Smooth muscle cell (in vitro differentiated cells): ENCODE data around the gene DLX4. TPM values are rescaled to one million over a fixed set of nuclear protein-coding genes. Genes with fewer than 3 reads are reported as not detected.

Experiments
- DNase-seq: peaks from one replicate; lab custom pipeline; 2025; ENCODE audit not compliant: unreplicated experiment; lab: John Stamatoyannopoulos, UW
- H2AFZ ChIP-seq: fragments of 200-600 bp; sonication (generic); 2 replicates; pipeline ENCODE4 v1.6.0; 2016; ENCODE audit warnings: antibody characterized with exemption, low read depth, mild to moderate bottlenecking
- H3F3A ChIP-seq: fragments of 200-600 bp; sonication (generic); 2 replicates; pipeline ENCODE4 v1.6.0; 2017; ENCODE audit warnings: antibody characterized with exemption, low read depth
- H3K27ac ChIP-seq: fragments of 200-600 bp; sonication (generic); 2 replicates; pipeline ENCODE4 v1.5.1; 2016; ENCODE audit warnings: low read depth, mild to moderate bottlenecking
- H3K27me3 ChIP-seq: fragments of 200-600 bp; sonication (generic); 2 replicates; pipeline ENCODE4 v1.6.1; 2016; ENCODE audit warnings: low read depth, mild to moderate bottlenecking
- H3K36me3 ChIP-seq: fragments of 200-600 bp; sonication (generic); 2 replicates; pipeline ENCODE4 v1.5.1; 2016; ENCODE audit warnings: low read depth
- H3K4me1 ChIP-seq: fragments of 200-600 bp; sonication (generic); 2 replicates; pipeline ENCODE4 v1.5.1; 2016; ENCODE audit warnings: low read depth
- H3K4me2 ChIP-seq: fragments of 200-600 bp; sonication (generic); 2 replicates; pipeline ENCODE4 v1.6.0; 2016; ENCODE audit warnings: mild to moderate bottlenecking
- H3K4me3 ChIP-seq: fragments of 200-600 bp; sonication (generic); 2 replicates; pipeline ENCODE4 v1.5.1; 2016; ENCODE audit warnings: mild to moderate bottlenecking
- H3K79me2 ChIP-seq: fragments of 200-600 bp; sonication (generic); 2 replicates; pipeline ENCODE4 v1.6.0; 2016; ENCODE audit warnings: low read depth, mild to moderate bottlenecking
- H3K9ac ChIP-seq: fragments of 200-600 bp; sonication (generic); 2 replicates; pipeline ENCODE4 v1.6.0; 2016; ENCODE audit warnings: low read depth
- H3K9me3 ChIP-seq: fragments of 200-600 bp; sonication (generic); replicated peaks from 2 replicates; pipeline ENCODE4 v1.5.1; 2016; ENCODE audit warnings: low read depth
- H4K20me1 ChIP-seq: fragments of 200-600 bp; sonication (generic); 2 replicates; pipeline ENCODE4 v1.6.0; 2016; ENCODE audit warnings: low read depth
- CTCF ChIP-seq: fragments of 200-600 bp; sonication (generic); IDR thresholded peaks from 2 replicates; pipeline ENCODE4 v1.5.1; 2017; ENCODE audit warnings: borderline replicate concordance, mild to moderate bottlenecking, antibody characterized with exemption; ENCODE audit not compliant: insufficient read depth, poor library complexity, severe bottlenecking
- WGBS: methylation state at CpG from one replicate; pipeline ENCODE4 v1.1.7; 2016; ENCODE audit warnings: low lambda C conversion rate; 5-methylcytosine and 5-hydroxymethylcytosine counted together
- polyA plus RNA-seq: library from polyadenylated mRNA; unstranded; fragments of >200 nt; fragmentation: Nextera tagmentation; extraction: Ambion mirVana; gene quantifications from 2 replicates; pipeline ENCODE4 v1.2.1, GENCODE V29; 2016
- total RNA-seq: library from RNA; depleted of rRNA; stranded (reverse); fragments of >200 nt; gene quantifications from 2 replicates; pipeline ENCODE4 v1.2.3, GENCODE V29; 2014

Gene DLX4
- total and polyA plus RNA-seq, 2 experiments from 2014 or later, result 0.19 TPM; not detected in 1

DNA sequence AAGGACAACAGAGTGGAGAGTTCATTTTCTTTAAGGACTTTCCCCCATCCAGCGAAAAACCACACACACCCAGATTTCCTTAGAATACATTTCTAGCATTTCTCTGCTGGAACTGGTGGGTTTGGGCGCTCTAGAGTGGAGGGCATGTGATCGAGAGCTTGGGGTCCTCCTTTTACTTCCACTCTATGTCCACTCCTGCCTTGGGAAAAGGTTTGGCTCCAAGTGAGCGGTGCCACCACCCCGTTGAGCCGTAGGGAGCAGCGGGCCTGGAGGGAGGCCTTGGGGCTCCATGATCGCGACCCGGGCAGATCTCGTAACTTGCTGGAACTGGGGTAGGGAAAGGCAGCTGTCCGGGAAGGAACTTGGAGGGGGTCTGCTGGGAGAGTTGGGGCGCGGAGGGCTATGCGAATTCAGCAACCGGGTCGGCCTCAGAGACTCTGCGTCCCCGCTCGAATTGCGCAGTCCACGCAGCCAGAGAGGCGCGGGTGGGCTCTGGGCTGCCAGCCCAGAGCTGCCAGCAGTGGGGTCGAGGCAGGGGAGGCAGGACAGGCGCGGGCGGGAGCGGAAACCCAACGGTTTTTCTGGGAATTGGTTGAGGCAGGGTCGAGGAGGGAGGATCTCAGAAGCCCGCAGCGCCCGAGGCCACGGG is 2.3 kb downstream of the DLX4 start:
- H2AFZ ChIP-seq, result no peak overlapping the region
- WGBS, result 14% methylated on average over 34 of the region's 35 CpGs
- H3K4me2 ChIP-seq, result peak overlapping the region; percentile 86

DNA sequence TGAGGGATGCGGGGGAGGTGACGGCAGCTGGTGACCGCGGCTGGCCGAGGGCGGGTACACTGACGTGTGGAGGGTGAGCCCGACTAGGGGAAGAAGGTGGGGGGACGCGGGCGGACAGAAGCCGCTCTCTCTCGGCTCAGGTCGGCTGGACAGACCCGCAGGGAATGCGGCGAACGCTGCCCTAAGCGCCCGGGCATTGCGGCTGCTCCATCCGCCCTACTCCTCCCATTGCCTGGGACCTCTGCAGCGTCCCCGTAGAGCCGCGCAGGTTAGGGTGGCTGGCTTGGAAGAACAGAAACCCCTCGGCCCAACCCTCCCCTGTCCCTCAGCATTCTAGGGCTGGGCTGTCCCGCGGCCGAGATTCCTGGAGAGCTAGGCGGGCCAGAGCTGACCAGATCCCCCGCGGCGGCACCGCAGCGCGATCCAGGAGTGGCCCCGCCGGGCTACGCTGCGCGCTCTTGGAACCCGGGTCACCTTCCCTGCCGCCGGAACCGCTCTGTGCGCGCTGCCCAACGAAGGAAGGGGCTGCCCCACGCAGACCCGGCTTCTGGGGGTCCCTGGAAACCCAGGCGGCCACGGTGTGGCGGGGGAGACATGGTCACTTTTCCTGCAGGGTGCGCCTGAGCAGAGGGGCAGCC is 3.0 kb downstream of the DLX4 start:
- Histone ChIP-seq H3K4me2 (peak overlapping the region; percentile 86), H2AFZ (no peak overlapping the region)

More for the DNA sequence above, 2.3 kb downstream of the DLX4 start:
- H3K79me2 ChIP-seq, result no peaks in the 10 kb centered on the region
- no peak for DNase-seq
- no peaks in the 10 kb centered on the region for H3K36me3 ChIP-seq
- no peaks in the 10 kb centered on the region for H3K9me3 ChIP-seq
- H3K4me3 ChIP-seq, result peak overlapping the region; percentile 33
- H3K27ac ChIP-seq, result no peak overlapping the region
- H3K27me3 ChIP-seq, result peaks cover 90% of the 10 kb centered on the region
- no peak overlapping the region for H3K9ac ChIP-seq
- no peak for TF ChIP-seq CTCF
- H3F3A ChIP-seq, result no peaks in the 10 kb centered on the region
- peaks cover 31% of the 10 kb centered on the region for H3K4me1 ChIP-seq
- no peaks in the 10 kb centered on the region for H4K20me1 ChIP-seq

DNA sequence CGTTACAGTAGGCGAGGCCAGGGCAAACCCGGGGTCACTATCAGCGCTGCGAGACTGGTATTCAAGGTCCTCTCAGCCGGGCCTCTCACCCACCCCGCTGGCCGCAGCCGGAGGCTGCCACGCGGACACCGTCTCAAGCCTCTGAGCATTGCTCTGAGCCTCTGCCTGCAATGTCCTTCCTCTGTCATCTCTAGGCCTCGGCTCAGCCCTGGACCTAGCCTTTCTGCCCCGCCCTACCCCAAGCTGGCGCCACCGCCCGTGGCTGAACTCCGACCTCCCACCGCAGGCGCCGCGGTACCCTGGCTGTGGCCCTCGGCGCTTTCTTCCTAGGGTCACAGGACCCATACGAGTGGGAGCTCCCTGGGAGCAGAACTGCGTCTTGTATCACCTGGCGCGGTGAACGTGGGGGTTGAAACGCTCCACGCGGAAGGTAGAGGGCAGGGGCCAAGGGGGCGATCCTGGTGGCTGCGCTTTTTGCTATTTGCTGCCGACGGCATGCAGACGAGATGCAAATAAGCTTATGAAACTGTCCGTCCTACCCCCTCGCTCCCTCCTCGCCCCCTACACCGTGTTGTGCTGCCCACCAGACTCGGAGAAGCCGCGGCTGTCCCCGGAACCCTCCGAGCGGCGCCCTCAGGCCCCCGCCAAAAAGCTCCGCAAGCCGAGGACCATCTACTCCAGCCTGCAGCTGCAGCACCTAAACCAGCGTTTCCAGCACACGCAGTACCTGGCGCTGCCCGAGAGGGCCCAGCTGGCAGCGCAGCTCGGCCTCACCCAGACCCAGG is 3.7 kb downstream of the DLX4 start:
- Histone ChIP-seq H3F3A (no peaks in the 10 kb centered on the region), H2AFZ (no peak overlapping the region), H3K9me3 (no peaks in the 10 kb centered on the region), H3K4me1 (peaks cover 42% of the 10 kb centered on the region), H3K36me3 (no peaks in the 10 kb centered on the region), H4K20me1 (no peaks in the 10 kb centered on the region), H3K4me2 (peak overlapping the region; percentile 86), H3K27ac (no peak overlapping the region), H3K9ac (no peak overlapping the region), H3K79me2 (no peaks in the 10 kb centered on the region), H3K27me3 (peaks cover 77% of the 10 kb centered on the region), H3K4me3 (peak overlapping the region; percentile 33)
- WGBS, result 5% methylated on average over 54 of the region's 57 CpGs
- DNase-seq, result no peak
- TF ChIP-seq CTCF, result no peak

More for the DNA sequence above, 3.0 kb downstream of the DLX4 start:
- Histone ChIP-seq H3K27me3 (peaks cover 84% of the 10 kb centered on the region), H3K4me3 (peak overlapping the region; percentile 33), H3K9ac (no peak overlapping the region), H3K36me3 (no peaks in the 10 kb centered on the region), H4K20me1 (no peaks in the 10 kb centered on the region), H3F3A (no peaks in the 10 kb centered on the region), H3K4me1 (peaks cover 35% of the 10 kb centered on the region), H3K79me2 (no peaks in the 10 kb centered on the region), H3K9me3 (no peaks in the 10 kb centered on the region), H3K27ac (no peak overlapping the region)
- DNase-seq, result no peak
- WGBS, result 2% methylated on average over 54 of the region's 55 CpGs
- TF ChIP-seq CTCF, result no peak
